ENCODE data around the gene TEPSIN. TPM values are rescaled to one million over a fixed set of nuclear protein-coding genes. Genes with fewer than 3 reads are reported as not detected.

Gene TEPSIN
- total RNA-seq, 1 experiment from 2014 or later = 38.8 TPM

- no peak for TF ChIP-seq CTCF (conservative IDR thresholded peaks at IDR 0.05)
- H3K9ac ChIP-seq (ENCODE audit: extremely low read depth, insufficient read length, low read length) = no peak overlapping the region
- no peaks in the 10 kb centered on the region for H3K23me2 ChIP-seq (ENCODE audit: insufficient read length, low read depth, low read length, poor library complexity, severe bottlenecking)
- H2BK5ac ChIP-seq (ENCODE audit: insufficient read length, low read length) = no peak overlapping the region
- no peak overlapping the region for H3K4ac ChIP-seq (ENCODE audit: low read depth, low read length)
- no peak overlapping the region for H2BK120ac ChIP-seq (ENCODE audit: low read depth, low read length, poor library complexity, severe bottlenecking)
- no peaks in the 10 kb centered on the region for H3K9me3 Mint-ChIP-seq
- H2AFZ ChIP-seq (ENCODE audit: low read length) = no peak overlapping the region
- no peak overlapping the region for H2AK5ac ChIP-seq (ENCODE audit: insufficient read length, low read length)
- no peaks in the 10 kb centered on the region for H3K4me1 ChIP-seq (ENCODE audit: insufficient read depth, low read length)
- H3K18ac ChIP-seq (ENCODE audit: insufficient read length, low read depth, low read length) = no peak overlapping the region
- no peaks in the 10 kb centered on the region for H4K20me1 ChIP-seq (ENCODE audit: control insufficient read depth, insufficient read depth, insufficient read length)
- peaks cover 3% of the 10 kb centered on the region in 2 experiments; a peak in 2 of 4 replicates for H3K4me1 Mint-ChIP-seq
- H2BK15ac ChIP-seq (ENCODE audit: low read depth, low read length) = no peak overlapping the region
- H3K23ac ChIP-seq (ENCODE audit: insufficient read length, low read depth, low read length) = no peak overlapping the region
- no peaks in the 10 kb centered on the region for H3K79me1 ChIP-seq (ENCODE audit: insufficient read depth, low read depth, low read length, poor library complexity, severe bottlenecking)
- no peaks in the 10 kb centered on the region for H3K27me3 Mint-ChIP-seq (ENCODE audit: low read depth)
- no peaks in the 10 kb centered on the region for H3K27me3 ChIP-seq (ENCODE audit: insufficient read depth, low read length)
- H4K5ac ChIP-seq (ENCODE audit: insufficient read length, low read depth, low read length) = no peak overlapping the region
- whole genome bisulfite sequencing (ENCODE audit: extremely low coverage, insufficient read length, low lambda C conversion rate) = no CpG with 5 or more reads among the region's 18 CpGs
- H3K36me3 Mint-ChIP-seq (ENCODE audit: insufficient read depth in 1 of 3, low read depth in 3 of 3) = peaks cover 0 to 21% (median 16%) of the 10 kb centered on the region in 3 experiments; a peak in 5 of 7 replicates
- no peak overlapping the region for H4K8ac ChIP-seq (replicated peaks; ENCODE audit: insufficient read length, low read depth, low read length)
- no peak overlapping the region for H4K91ac ChIP-seq (ENCODE audit: insufficient read length, low read depth, low read length)
- no peak overlapping the region for H3K27ac ChIP-seq (ENCODE audit: insufficient read length, low read depth, low read length)
- no peak for DNase-seq
- H3K56ac ChIP-seq (ENCODE audit: insufficient read length, low read depth, low read length) = no peak overlapping the region
- H3K79me2 ChIP-seq (ENCODE audit: insufficient read depth, low read length) = no peaks in the 10 kb centered on the region
- H3K14ac ChIP-seq (ENCODE audit: insufficient read depth, low read length) = no peak overlapping the region
- H3T11ph ChIP-seq (ENCODE audit: low read length) = no peak overlapping the region
- H3K4me3 Mint-ChIP-seq = no peak overlapping the region
- no peak overlapping the region for H2BK20ac ChIP-seq (ENCODE audit: low read depth, low read length, poor library complexity, severe bottlenecking)
- no peak overlapping the region for H2BK12ac ChIP-seq (ENCODE audit: insufficient read length, low read depth, low read length)
- H3K9me3 ChIP-seq (ENCODE audit: control insufficient read depth, low read depth, low read length) = no peaks in the 10 kb centered on the region
- no peak overlapping the region for H3K27ac Mint-ChIP-seq
- no peak overlapping the region for H3K4me2 ChIP-seq (ENCODE audit: insufficient read depth, insufficient read length, low read length)
These were observed 38.7 kb downstream of the TEPSIN start for GRCh38 chr17:81200201-81200600.
